ENCODE results near the gene SIX3. TPM values are rescaled to one million over a fixed set of nuclear protein-coding genes. Genes with fewer than 3 reads are reported as not detected.

SIX3 gene
- total RNA-seq, 1 donor = not detected

GRCh38 chr2:44954889-44955592 is 13.5 kb downstream of the SIX3 start:
- DNase-seq (ENCODE audit: low read depth in 2 of 3, low spot score in 2 of 3) = no peak

GRCh38 chr2:44955593-44956392 is 14.3 kb downstream of the SIX3 start:
- peak; percentile 38 to 76 (median 70) for DNase-seq (ENCODE audit: low read depth in 2 of 3, low spot score in 2 of 3)

- DNase-seq (ENCODE audit: low read depth in 2 of 3, low spot score in 2 of 3) = no peak
Measured at GRCh38 chr2:44956843-44957242, 15.3 kb downstream of the SIX3 start.

GRCh38 chr2:44957656-44958327 is 16.3 kb downstream of the SIX3 start:
- DNase-seq (ENCODE audit: low read depth in 2 of 3, low spot score in 2 of 3) = no peak

DNA sequence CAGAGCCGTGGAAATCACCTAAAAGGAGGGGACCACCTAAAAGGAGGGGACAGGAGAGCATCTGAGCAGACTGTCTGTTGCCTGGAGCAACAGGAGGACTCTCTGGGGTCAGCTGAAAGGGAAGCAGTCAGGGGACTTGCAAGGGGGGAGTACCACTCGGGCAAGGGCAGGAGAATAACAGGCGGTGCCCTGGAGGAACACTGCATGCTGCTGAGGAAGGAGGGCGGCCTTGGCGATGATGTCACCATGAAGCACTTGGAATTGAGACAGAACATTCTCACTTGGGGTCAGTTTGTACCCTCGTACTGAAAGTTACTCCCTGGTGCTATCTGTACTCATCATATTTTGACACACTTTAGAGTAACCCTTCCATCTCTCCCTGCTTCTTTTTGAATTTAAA is 18.4 kb downstream of the SIX3 start:
- no peak for DNase-seq (ENCODE audit: low read depth in 2 of 3, low spot score in 2 of 3)

DNA sequence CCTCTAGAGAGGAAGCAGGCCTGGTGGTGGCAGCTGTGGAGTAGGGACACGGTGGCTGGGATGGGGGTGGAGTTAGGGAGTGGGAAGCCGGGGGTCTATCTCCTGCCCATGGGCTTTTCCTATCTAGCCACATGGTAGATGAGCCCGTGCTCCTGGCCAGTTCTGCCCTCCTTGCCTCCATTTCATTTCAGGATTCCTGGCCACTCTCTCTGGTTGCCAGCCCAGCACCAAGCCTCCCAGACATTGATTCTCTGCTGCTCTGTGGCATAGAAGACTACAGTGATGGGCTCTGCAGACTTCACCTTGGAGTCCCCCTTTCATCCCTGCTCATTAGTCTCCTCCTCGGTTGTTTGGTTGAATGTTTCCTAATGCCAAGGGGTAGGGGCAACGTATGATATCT is 19.4 kb downstream of the SIX3 start:
- no peak for DNase-seq (ENCODE audit: low read depth in 2 of 3, low spot score in 2 of 3)

DNA sequence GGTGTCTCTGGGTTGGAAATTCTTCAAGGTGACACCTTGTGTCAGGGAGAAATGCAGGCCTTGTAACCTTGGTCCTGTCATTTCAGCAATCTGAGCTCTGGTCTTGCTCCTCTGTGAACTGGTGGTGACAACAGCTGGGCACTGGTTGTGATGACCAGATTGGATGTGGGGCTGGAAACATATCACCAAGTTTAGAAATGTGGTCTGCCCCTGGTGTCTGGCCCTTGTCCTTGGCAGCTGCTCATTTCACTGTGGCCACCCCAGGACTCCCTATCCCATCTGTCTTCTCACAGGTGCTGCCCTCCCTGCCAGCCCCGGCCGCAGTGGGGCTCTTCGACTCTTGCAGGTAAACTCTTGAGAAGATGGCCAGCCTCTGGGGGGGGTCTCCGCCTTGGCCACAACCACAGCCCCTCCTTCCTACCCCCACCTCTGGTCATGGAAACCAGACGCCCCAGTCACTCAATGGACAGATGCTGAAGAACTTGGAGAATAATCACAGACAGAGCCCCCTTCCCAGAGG is 20.7 kb downstream of the SIX3 start:
- no peak for DNase-seq (ENCODE audit: low read depth in 2 of 3, low spot score in 2 of 3)

DNA sequence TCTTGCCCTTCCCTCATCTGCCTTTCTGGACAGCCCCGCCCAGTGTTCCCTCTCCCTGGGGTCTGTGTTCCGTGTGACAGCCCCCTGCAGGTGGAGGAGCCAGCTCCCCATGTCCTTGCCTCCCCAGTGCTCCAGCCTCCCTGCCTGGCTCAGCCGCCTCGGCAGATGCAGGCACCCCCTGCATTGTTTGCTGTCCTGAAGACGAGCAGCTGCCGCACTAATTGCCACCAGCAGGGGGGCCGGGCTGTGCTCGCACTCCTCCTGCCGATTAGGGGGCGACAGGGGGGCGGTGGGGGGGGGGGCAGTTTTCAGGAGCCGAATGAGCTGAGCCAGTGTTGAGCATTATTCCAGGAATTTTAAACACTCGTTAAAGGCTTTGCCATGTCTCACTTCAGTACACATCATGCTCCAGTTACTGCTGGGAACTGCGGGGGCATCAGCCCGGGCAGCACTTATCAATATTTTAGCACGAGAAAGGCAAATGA is 23.3 kb downstream of the SIX3 start:
- peak in 1 of 3 donors; percentile 41 for DNase-seq (ENCODE audit: low read depth in 2 of 3, low spot score in 2 of 3)

DNA sequence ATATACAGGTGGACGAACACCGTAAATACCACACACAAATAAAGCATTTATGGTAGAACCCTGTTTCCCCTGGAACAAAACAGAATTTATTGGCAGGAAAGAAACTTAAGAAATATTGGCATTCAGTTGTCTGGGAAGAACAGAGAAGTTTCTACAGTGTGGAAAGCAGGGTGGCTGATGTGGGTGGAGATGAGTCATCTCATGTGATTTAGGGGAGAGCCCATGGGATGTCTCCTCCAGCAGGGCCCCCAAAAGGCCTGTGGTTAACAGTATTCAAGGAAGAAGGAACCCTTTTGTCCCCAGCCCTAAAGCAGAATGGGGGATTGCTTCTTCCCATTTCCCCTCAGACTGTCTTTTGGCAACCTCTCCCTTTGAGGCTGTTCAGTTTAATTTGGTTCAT is 24.2 kb downstream of the SIX3 start:
- no peak for DNase-seq (ENCODE audit: low read depth in 2 of 3, low spot score in 2 of 3)

DNA sequence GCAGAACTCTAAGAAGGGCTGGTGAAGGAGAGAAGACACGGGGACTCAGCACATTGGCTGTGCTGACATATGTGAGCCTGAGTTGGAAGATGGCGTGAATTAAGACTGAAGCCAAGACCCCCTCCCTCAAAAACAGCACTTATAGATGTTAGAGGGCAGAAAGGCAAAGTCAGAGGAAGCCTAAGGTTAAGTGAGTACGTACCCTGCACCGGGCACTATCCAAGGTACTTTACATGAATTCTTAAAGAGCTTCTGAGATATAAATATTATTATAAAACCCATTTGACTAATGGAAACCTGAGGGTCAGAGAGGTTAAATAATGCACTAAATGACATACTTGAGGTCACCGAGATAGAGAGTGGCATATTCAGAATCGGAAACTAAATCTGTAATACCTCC is 25.6 kb downstream of the SIX3 start:
- DNase-seq (ENCODE audit: low read depth in 2 of 3, low spot score in 2 of 3) = no peak

GRCh38 chr2:44967727-44968432 is 26.4 kb downstream of the SIX3 start:
- DNase-seq (ENCODE audit: low read depth in 2 of 3, low spot score in 2 of 3) = no peak

- no peak for DNase-seq (ENCODE audit: low read depth in 2 of 3, low spot score in 2 of 3)
Measured at GRCh38 chr2:44969936-44970335, 28.4 kb downstream of the SIX3 start.

DNA sequence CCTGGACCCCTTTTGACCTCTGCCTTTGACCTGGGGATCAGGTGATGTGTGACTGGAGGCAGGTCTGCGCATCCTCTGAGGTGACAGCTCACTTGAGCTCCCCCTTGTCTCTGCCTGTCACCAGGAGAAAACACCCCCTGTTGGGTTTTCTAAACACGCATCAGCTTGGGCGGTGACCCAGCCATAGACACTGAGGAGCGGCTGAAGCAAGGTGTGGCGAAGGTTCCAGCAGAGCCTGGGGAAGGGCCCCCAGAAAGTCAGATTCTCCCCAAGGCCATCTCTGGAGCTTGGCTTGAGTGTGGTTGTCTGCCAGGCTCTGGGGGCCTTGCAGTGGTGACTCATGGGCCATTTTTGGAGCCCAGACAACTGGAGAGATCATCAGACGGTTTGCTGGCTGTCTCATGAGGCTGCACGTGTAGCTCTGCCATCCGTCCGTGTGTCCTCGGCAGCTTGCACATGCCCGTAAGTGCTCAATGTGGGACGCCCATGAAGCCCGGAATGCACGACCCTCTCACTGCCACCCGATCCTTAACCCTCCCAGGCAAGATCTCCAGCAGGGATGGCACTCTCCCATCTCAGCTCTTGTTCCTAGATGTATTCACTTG is 29.4 kb downstream of the SIX3 start:
- DNase-seq (ENCODE audit: low read depth in 2 of 3, low spot score in 2 of 3) = no peak

DNA sequence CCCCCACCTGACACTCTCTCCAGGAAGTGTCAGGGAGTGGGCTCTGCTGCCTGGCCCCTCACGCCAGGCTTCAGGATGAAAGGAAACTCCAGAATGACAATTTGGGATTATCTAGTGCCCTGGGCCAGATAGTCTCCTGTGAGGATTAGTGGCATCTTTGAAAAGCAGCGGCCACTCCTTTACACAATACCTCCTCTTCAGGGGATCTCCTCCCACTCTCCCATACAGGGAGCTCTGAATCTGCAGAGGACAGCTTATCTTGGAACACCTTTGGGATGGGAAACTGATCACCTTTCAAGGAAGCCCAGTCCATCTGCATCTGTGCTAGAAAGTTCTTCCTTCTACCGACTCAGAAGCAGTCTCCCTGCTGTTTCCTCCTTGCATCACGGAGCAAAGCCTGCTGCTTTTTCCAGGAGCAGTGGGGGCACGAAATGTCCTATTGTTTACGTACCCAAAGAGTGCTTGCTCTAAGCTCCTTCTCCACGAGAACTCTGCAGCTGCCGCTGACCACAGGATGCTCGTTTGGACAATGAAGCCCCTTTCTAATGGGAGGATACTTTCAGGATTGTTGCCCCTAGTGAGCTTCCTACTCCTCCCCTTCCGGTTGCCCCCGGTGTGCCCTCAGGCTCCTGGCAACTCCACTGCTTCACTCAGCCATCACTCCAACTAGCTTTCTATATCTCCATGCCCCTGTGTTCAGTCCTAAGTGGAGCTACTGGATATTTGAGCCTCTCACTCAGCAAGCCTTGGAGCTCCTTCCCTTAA is 31.5 kb downstream of the SIX3 start:
- no peak for DNase-seq (ENCODE audit: low read depth in 2 of 3, low spot score in 2 of 3)

DNA sequence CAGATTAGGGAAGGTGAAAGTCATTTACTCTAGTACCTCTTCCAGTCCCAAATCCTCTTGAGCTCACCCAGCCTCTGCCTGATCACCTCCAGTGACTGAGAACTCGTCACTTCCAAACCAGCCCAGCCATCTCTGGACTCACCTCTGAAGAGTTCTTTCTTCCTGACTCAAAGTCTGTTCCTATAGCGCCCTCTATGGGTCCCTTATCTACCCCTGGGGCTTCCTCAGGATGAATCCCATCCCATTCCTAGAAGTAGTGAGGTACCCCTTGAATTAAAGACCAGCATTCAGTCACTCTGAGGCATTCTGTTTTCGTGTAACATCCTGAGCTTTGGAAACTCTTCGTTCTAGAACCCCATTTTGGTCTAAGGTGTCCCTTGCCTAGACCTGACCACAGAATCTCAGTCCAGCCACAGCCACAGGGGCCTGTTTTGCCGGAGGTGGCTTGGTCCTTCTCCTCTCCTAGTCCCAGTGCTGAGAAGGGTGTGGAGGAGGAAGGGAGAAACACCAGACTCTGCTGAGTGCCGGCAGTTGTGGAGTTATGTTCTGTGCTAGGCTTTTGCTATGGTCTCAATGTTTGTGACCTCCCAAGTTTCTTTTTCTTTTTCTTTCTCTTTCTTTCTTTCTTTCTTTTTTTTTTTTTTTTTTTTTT is 32.7 kb downstream of the SIX3 start:
- DNase-seq (ENCODE audit: low read depth in 2 of 3, low spot score in 2 of 3) = no peak

- DNase-seq (ENCODE audit: low read depth in 2 of 3, low spot score in 2 of 3) = no peak
Measured at GRCh38 chr2:44975571-44976450, 34.3 kb downstream of the SIX3 start.

DNA sequence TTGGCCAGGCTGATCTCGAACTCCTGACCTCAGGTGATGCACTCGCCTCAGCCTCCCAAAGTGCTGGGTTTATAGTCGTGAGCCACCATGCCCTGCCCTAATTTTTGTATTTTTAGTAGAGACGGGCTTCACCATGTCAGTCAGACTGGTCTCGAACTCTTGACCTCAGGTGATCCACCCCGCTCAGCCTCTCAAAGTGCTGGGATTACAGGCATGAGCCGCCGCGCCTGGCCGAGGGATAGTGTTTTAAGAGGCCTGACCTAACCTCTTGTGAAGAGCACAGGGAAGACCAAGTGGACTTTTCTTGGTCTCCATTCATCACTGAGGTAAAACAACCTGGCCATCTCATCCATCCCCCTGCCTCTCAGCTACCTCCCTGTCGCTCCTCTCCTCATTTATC is 38.1 kb downstream of the SIX3 start:
- DNase-seq (ENCODE audit: low read depth in 2 of 3, low spot score in 2 of 3) = no peak

Measured in hematopoietic multipotent progenitor cell (in vitro differentiated cells).